Activated CD4-positive, alpha-beta T cell treated with anti-CD3 and anti-CD28 coated beads for 24 hours (primary cell): ENCODE results near the gene ZC3H18.

Source experiments
- DNase-seq, 2 donors: peaks; one replicate each; pipeline ENCODE4 v3.0.0-alpha.2; 2020; ENCODE audit warnings: low read depth in 2 of 2

The ZC3H18 gene

GRCh38 chr16:88639231-88640038 is 69.2 kb downstream of the ZC3H18 start:
- DNase-seq, result no peak

GRCh38 chr16:88640039-88640495 is 69.9 kb downstream of the ZC3H18 start:
- DNase-seq, result no peak

- no peak for DNase-seq
Measured at GRCh38 chr16:88640498-88641247, 70.5 kb downstream of the ZC3H18 start.

GRCh38 chr16:88642881-88643643 is 72.9 kb downstream of the ZC3H18 start:
- DNase-seq, result no peak

GRCh38 chr16:88643644-88643932 is 73.4 kb downstream of the ZC3H18 start:
- DNase-seq, result no peak

GRCh38 chr16:88645455-88645854 is 75.3 kb downstream of the ZC3H18 start:
- no peak for DNase-seq

- DNase-seq, result no peak
Measured at GRCh38 chr16:88645941-88646340, 75.7 kb downstream of the ZC3H18 start.

GRCh38 chr16:88646345-88647034 is 76.3 kb downstream of the ZC3H18 start:
- DNase-seq, result no peak

GRCh38 chr16:88647178-88648070 is 77.2 kb downstream of the ZC3H18 start:
- no peak for DNase-seq

- no peak for DNase-seq
Measured at GRCh38 chr16:88649195-88649923, 79.2 kb downstream of the ZC3H18 start.

GRCh38 chr16:88649924-88650748 is 79.9 kb downstream of the ZC3H18 start:
- no peak for DNase-seq

- DNase-seq, result peak; percentile 61 to 81
Measured at GRCh38 chr16:88650749-88651275, 80.6 kb downstream of the ZC3H18 start, which contains the start of gene CYBA. Gene CYBA (minus strand): TSS chr16:88651053. CDS start chr16:88651013, 40 bp downstream.

- peak in 1 of 2 donors; percentile 75 for DNase-seq
Measured at GRCh38 chr16:88651276-88651988, 81.2 kb downstream of the ZC3H18 start.

GRCh38 chr16:88651989-88652761 is 82.0 kb downstream of the ZC3H18 start:
- DNase-seq, result no peak

GRCh38 chr16:88652762-88653063 is 82.5 kb downstream of the ZC3H18 start:
- DNase-seq, result no peak

- no peak for DNase-seq
Measured at GRCh38 chr16:88653101-88653500, 82.9 kb downstream of the ZC3H18 start.

- DNase-seq, result no peak
Measured at GRCh38 chr16:88653596-88654362, 83.6 kb downstream of the ZC3H18 start.
